CD4-positive, alpha-beta T cell treated with Interleukin-4 for 1 hour (primary cell): ENCODE measurements around the gene SLC28A1.

Experiments
- DNase-seq, 2 donors: peaks; one replicate each; pipeline ENCODE4 v3.0.0-alpha.2; 2020 to 2022

The SLC28A1 gene

DNA sequence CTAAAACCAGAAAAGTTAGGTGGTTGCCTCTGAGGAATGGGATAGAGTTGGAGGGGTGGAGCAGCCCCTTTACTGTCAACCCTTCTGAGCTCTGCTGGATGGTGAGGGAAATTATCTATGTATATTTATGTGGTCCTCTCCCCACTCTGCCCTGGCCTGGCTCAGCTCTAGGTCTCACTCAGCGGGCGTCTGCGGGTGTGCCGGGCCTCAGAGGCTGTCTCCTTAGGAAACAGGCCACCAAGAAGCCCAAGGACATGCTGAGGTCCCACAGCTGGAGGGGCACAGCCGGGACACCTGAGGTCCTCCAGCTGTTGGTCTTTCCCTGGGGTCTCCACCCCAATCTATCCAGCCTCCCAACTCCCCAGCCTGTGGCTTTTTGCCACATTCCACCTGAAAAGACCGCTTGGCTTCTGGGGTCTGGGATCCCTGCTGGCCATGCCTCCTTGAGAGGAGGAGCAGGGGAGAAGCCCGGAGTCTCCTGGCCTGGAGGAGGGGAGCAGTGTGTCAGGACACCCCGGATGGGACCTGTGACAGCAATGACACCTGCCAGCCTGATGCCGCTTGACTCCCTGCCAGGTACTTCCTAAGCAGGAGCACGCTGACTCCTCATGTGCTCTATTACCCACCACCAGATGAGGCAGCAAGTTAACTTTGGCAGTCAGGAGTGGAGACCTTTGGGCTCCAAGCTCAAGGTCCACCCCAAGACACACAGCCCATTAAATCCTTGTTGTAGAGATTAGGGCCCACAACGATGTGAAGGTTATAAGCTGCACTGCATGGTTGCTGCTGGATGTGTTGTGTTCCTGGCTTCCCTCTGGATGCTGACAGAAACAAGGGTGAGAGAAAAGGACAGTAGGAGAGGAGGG is at the start of gene SLC28A1:
Gene SLC28A1 (plus strand): TSS at position 747 of the 866 bp plus-strand sequence. CDS start 3,099 bp downstream, outside the sequence.
- no peak for DNase-seq

GRCh38 chr15:84834969-84835368 is 49.5 kb upstream of the SLC28A1 start:
- no peak for DNase-seq

- DNase-seq, result no peak
Observed at GRCh38 chr15:84835661-84836337, 48.7 kb upstream of the SLC28A1 start.

- DNase-seq, result no peak
Observed at GRCh38 chr15:84836844-84837243, 47.6 kb upstream of the SLC28A1 start.

GRCh38 chr15:84839714-84840113 is 44.7 kb upstream of the SLC28A1 start:
- DNase-seq, result no peak

GRCh38 chr15:84840255-84840654 is 44.2 kb upstream of the SLC28A1 start:
- no peak for DNase-seq

DNA sequence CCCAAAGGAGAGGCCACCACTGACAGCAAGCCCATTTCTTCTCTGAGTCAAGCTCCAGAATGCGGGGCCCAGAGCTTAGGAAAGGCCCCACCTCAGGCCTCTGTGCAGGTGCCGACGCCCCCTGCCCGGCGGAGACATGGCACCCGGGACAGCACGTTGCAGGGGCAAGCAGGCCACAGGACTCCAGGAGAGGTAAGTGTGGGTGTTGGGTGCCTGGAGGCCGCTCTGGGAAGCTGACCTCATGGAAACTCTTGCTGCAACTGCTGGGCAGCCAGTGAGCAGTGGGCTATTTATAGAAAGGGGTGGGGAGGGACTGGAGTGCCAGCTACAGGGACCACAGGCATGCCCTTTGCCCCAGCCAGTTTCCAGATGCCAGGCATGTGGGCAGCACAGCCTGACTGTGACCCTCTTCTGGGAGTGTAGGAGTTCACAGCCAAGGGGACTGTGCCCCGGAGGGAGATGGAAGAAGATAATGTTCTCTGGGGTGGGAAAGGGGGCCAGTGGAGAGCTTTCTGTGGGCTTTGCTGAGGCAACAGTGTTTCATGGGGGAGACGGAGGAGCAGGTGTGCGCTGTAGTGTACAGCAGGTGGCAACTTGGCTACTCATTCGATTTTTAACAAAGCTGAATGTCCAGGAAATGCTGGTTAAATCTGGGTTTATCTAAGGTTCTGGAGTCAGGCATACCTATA is 43.6 kb upstream of the SLC28A1 start:
- no peak for DNase-seq

GRCh38 chr15:84842781-84843180 is 41.7 kb upstream of the SLC28A1 start:
- no peak for DNase-seq

DNA sequence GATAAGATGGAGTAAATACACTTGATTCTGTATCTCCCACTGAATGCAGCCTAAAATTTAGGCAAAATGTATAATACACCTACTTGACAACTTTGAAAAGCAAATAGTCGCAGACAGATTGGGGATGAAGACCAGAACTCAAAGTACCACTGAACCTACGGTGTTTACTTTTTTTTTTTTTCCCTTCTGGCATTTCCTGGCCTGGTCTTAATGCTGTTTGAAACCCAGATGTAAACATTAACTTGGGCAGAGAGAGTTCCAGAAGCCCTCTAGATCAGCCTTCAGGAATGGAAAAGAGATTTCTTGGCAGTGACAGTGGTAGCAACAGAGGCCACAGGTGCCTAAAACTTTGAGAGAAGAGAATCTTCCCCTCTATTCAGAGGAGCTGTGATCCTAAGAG is 39.5 kb upstream of the SLC28A1 start:
- DNase-seq, result no peak

GRCh38 chr15:84845631-84846030 is 38.8 kb upstream of the SLC28A1 start:
- peak; percentile 19 to 31 for DNase-seq

DNA sequence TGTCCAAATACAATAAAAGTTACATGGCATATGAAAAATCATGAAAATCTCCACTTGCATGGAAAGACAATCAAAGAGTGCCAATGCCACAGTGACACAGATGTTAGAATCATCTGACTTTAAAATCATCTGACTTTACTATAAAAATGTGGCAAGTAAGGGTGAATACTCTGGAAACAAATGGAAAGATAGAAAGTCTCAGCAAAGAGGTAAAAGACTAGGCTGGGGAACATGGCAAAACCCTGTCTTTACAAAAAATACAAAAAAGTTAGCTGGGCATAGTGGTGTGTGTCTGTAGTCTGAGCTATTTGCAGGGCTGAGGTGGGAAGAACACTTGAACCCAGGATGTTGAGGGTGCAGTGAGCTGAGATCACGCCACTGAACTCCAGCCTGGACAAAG is 38.2 kb upstream of the SLC28A1 start:
- no peak for DNase-seq

DNA sequence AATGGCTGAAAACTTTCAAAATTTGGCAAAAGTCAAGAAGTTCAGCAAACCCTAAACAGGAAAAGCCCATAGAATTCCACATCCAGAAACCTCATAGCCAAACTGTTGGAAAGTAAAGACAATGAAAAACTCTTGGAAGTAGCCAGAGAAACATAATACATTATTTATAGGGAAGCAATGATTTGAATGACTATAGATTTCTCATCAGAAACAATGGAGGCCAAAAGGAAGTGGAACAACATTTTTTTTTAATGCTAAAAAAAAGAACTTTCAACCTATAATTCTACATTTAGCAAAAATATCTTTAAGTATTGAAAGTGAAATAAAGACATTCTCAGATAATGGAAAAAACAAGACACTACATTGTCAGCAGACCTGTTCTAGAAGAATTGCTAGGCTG is 37.1 kb upstream of the SLC28A1 start:
- DNase-seq, result no peak

DNA sequence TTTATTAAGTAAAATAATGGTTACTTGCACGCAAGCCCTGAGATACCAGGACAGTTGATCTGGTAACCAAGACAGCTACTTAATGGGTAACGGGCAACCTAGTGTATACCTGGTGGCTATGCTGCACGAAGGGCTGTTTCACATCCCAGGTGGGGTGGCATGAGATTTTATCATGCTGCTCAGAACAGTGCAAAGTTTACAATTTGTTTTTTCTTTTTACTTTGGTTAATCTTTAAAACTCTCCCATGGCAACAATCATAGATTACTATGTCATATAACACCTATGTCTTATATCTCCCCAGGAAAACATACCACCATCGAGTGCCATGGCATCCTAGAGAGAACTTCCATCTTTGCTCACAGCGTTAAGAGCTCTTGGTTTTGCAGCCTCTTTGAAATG is 32.2 kb upstream of the SLC28A1 start:
- DNase-seq, result no peak

DNA sequence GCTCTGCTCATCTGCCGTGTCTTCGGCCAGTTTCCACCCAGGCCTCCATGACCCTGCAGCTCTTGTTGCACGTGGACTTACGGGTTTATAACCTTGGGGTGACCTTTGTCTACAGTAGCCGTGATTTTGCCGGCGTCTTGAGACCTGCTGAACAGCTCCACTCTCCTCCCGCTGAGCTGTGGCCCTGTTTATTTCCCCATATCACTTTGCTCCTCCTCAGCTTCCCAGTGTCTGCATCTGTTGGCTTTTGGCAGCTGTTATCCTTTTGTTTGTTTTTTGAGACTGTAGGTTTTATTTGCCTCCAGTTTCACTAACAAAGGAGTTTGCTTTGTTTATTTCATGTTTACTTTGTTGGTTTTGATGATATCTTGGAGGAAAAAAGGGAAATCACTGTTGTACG is 29.3 kb upstream of the SLC28A1 start:
- DNase-seq, result no peak

GRCh38 chr15:84855765-84856164 is 28.7 kb upstream of the SLC28A1 start:
- no peak for DNase-seq

DNA sequence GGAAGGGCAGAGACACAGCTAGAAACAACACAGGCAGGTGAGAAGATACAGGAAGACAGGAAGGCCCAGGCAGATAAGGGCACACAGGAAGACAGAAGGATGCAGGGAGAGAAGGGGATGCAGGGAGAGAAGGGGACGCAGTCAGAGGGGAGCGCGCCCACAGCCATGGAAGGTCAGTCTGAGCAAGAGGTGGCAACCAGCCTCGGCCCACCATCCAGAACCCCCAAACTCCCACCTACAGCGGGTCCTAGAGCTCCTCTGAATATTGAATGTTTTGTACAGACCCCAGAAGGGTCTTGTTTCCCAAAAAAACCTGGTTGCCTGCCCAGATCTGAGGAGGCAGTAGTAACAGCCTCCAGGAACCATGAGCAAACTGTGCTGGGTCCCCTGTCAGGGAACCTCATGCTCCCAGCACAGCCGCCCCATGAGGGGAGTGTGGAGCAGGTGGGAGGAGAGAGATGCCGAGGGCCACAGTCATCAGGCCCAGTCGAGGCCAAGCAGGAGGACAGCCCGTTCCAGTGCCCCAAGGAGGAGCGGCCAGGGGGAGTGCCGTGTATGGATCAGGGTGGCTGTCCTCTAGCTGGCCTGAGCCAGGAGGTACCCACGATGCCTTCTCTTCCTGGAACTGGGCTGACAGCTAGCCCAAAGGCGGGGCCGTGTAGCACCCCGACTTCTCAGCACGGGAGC is 27.6 kb upstream of the SLC28A1 start:
- no peak for DNase-seq

DNA sequence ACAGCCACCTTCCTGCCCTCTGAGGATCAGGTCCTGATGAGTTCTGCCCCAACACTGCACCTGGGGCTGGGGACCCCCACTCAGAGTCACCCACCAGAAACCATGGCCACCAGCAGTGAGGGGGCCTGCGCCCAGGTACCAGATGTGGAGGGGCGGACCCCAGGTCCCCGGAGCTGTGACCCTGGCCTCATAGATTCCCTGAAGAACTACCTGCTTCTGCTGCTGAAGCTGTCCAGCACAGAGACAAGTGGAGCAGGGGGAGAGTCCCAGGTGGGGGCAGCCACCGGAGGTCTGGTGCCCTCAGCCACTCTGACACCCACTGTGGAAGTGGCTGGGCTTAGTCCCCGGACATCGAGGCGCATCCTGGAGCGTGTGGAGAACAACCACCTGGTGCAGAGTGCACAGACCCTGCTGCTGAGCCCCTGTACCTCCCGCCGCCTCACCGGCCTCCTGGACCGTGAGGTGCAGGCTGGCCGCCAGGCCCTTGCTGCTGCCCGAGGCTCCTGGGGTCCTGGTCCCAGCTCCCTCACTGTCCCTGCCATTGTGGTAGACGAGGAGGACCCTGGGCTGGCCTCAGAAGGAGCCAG is 27.0 kb upstream of the SLC28A1 start:
- DNase-seq, result no peak

- DNase-seq, result no peak
Observed at GRCh38 chr15:84858231-84858630, 26.2 kb upstream of the SLC28A1 start.

DNA sequence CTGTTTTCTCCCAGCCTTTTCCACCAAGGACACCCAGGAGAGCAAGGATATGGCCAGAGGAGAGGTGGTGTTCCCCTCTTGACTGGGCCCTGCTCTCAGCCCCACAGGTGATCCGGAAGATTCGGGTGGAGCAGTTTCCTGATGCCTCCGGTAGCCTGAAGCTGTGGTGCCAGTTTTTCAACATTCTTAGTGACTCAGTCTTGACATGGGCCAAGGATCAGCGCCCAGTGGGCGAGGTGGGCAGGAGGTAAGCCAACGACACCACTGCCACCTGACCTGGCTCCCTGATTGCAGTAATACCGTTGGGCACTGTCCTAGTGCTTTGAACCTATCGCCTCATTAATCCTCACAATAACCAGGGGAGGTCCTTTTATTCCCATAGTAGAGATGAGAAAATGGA is 25.3 kb upstream of the SLC28A1 start:
- no peak for DNase-seq

GRCh38 chr15:84859651-84860050 is 24.8 kb upstream of the SLC28A1 start:
- no peak for DNase-seq

DNA sequence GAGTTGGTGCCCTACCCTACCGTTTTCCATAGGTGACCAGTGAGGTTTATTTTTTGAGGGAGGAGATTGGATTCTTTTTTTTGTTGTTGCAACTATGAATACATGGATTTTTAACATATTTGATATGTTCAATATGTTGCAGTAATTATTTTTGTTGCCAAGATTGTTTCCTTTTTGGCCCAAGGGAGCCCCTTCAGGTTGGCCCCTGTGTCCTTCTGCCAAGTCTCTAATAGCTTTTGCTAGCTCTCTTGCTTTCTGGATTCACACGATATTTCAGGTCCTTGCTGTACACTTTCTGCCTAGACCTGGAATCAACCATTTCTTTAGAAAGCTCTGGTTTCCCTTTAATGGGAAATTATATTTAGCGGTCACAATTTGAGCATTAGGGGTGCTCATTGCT is 22.7 kb upstream of the SLC28A1 start:
- DNase-seq, result no peak

GRCh38 chr15:84862214-84862975 is 22.1 kb upstream of the SLC28A1 start:
- no peak for DNase-seq
